ENCODE results near the gene TUBB3. TPM values are rescaled to one million over a fixed set of nuclear protein-coding genes. Genes with fewer than 3 reads are reported as not detected.

TUBB3 gene
- total and polyA plus RNA-seq, 2 donors (not counting 1 experiment from before 2014, with no cell fraction given), result 0.34 to 4.4 TPM

DNA sequence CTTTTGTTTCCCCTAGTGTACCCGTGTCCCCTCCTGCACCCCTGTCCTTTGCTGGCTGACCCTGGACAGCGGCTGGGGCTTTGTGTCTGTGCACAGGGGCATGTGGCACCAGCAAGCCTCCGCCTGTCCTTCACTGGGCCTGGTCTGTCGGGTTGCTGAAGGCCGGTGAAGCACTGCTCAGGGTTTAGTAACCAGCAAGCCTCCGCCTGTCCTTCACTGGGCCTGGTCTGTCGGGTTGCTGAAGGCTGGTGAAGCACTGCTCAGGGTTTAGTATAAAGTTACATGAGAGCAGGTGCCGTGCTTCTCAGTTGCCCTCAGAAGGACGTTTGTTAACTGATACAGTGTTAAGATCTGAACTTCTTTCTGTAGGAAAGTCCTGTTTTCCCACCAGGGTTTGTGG lies 59.2 kb downstream of the TUBB3 start:
- peaks cover 12 to 73% of the 10 kb centered on the region in 2 experiments for H3K36me3 ChIP-seq (replicated peaks in 1 of 2; ENCODE audit: control extremely low read depth in 1 of 2, control insufficient read depth in 1 of 2, extremely low read depth in 1 of 2, insufficient read depth in 2 of 2, low read length in 1 of 2)
- Mint-ChIP-seq H3K27me3 (no peaks in the 10 kb centered on the region), H3K9me3 (ENCODE audit: insufficient read depth) (no peaks in the 10 kb centered on the region), H3K27ac (no peak overlapping the region), H3K4me3 (no peak overlapping the region), H3K4me1 (peaks cover 15% of the 10 kb centered on the region)
- peaks cover 15 to 22% of the 10 kb centered on the region in 2 donors for H3K4me1 ChIP-seq (ENCODE audit: control insufficient read depth in 2 of 2, insufficient read depth in 2 of 2, low read length in 2 of 2)
- H3K9me3 ChIP-seq (ENCODE audit: control extremely low read depth in 1 of 3, control insufficient read depth in 2 of 3, insufficient read depth in 1 of 3, low read length in 2 of 3), result no peaks in the 10 kb centered on the region
- H3K9ac ChIP-seq (ENCODE audit: low read length), result no peak overlapping the region
- peaks cover 39% of the 10 kb centered on the region for H3K79me2 ChIP-seq (ENCODE audit: control insufficient read depth, insufficient read depth, low read length)
- H4K20me1 ChIP-seq (ENCODE audit: control insufficient read depth, insufficient read depth, low read length, poor library complexity, severe bottlenecking), result peaks cover 25% of the 10 kb centered on the region
- ATAC-seq (ENCODE audit: low read depth) (no peak), DNase-seq (no peak)
- no peak for TF ChIP-seq EZH2 (IDR thresholded peaks at IDR 0.05; ENCODE audit: borderline replicate concordance, insufficient read depth, low read depth, low read length, poor library complexity, severe bottlenecking)
- TF ChIP-seq CTCF (IDR thresholded peaks at IDR 0.05), result no peak
- no peak overlapping the region for H3K4me2 ChIP-seq (replicated peaks; ENCODE audit: low read depth, low read length, poor library complexity, severe bottlenecking)
- H3K27ac ChIP-seq (ENCODE audit: low read length in 2 of 2), result no peak overlapping the region
- POLR2A ChIA-PET, result no interaction called here
- CTCF ChIA-PET, result interaction anchor here (1.0 kb wide), 1 partner anchor 26 kb away, joined by 3 read pairs; no protein-coding TSS in a partner anchor
- no peak overlapping the region for H2AFZ ChIP-seq (ENCODE audit: insufficient read depth, low read depth, low read length, poor library complexity, severe bottlenecking)
- no peaks in the 10 kb centered on the region for H3K27me3 ChIP-seq (replicated peaks in 1 of 4; ENCODE audit: control extremely low read depth in 1 of 4, control insufficient read depth in 3 of 4, insufficient read depth in 4 of 4, low read length in 3 of 4)
- 91% methylated on average over 9 of the region's 9 CpGs for WGBS (ENCODE audit: insufficient coverage)
- intact Hi-C loops (cut with micrococcal nuclease), result no loop called here
- H3K4me3 ChIP-seq (ENCODE audit: control extremely low read depth in 1 of 5, extremely low read depth in 1 of 5, insufficient read depth in 1 of 5, low read depth in 2 of 5, low read length in 4 of 5), result no peak overlapping the region

DNA sequence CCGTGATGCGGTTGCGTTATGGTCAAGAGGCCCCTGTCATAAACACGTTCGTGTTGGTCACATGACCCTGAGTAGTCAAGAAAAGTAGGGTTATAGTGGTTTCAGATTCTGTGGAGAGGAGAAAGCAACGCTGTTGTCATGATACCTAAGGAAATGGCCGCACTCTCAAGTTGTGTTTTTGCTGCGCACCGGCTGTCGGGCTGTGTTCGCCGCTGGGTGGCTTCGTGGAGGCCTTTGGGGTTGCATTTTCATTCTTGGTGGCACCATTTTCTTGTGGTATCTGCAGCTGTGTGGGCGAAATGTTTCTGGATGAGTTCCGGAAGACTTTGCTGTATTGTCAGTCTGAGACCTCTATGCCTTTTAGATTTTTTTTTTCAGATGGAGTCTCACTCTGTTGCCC lies 60.4 kb downstream of the TUBB3 start:
- Mint-ChIP-seq H3K27me3 (no peaks in the 10 kb centered on the region), H3K4me3 (no peak overlapping the region), H3K27ac (no peak overlapping the region), H3K9me3 (ENCODE audit: insufficient read depth) (no peaks in the 10 kb centered on the region), H3K4me1 (peaks cover 15% of the 10 kb centered on the region)
- DNase-seq, result no peak
- no peak for ATAC-seq (ENCODE audit: low read depth)
- no peak overlapping the region for H3K4me3 ChIP-seq (ENCODE audit: control extremely low read depth in 1 of 5, extremely low read depth in 1 of 5, insufficient read depth in 1 of 5, low read depth in 2 of 5, low read length in 4 of 5)
- CTCF ChIA-PET, result no interaction called here
- H3K4me2 ChIP-seq (replicated peaks; ENCODE audit: low read depth, low read length, poor library complexity, severe bottlenecking), result no peak overlapping the region
- peaks cover 15 to 22% of the 10 kb centered on the region in 2 donors for H3K4me1 ChIP-seq (ENCODE audit: control insufficient read depth in 2 of 2, insufficient read depth in 2 of 2, low read length in 2 of 2)
- peaks cover 27% of the 10 kb centered on the region for H3K79me2 ChIP-seq (ENCODE audit: control insufficient read depth, insufficient read depth, low read length)
- H3K36me3 ChIP-seq (replicated peaks in 1 of 2; ENCODE audit: control extremely low read depth in 1 of 2, control insufficient read depth in 1 of 2, extremely low read depth in 1 of 2, insufficient read depth in 2 of 2, low read length in 1 of 2), result peaks cover 12 to 69% of the 10 kb centered on the region in 2 experiments
- peaks cover 13% of the 10 kb centered on the region for H4K20me1 ChIP-seq (ENCODE audit: control insufficient read depth, insufficient read depth, low read length, poor library complexity, severe bottlenecking)
- no peak overlapping the region for H2AFZ ChIP-seq (ENCODE audit: insufficient read depth, low read depth, low read length, poor library complexity, severe bottlenecking)
- intact Hi-C loops (cut with micrococcal nuclease), result no loop called here
- H3K9ac ChIP-seq (ENCODE audit: low read length), result no peak overlapping the region
- no peaks in the 10 kb centered on the region for H3K9me3 ChIP-seq (ENCODE audit: control extremely low read depth in 1 of 3, control insufficient read depth in 2 of 3, insufficient read depth in 1 of 3, low read length in 2 of 3)
- no peak overlapping the region for H3K27ac ChIP-seq (ENCODE audit: low read length in 2 of 2)
- WGBS (ENCODE audit: insufficient coverage), result 93% methylated on average over 15 of the region's 15 CpGs
- TF ChIP-seq CTCF (IDR thresholded peaks at IDR 0.05) (no peak), EZH2 (IDR thresholded peaks at IDR 0.05; ENCODE audit: borderline replicate concordance, insufficient read depth, low read depth, low read length, poor library complexity, severe bottlenecking) (no peak)
- no peaks in the 10 kb centered on the region for H3K27me3 ChIP-seq (replicated peaks in 1 of 4; ENCODE audit: control extremely low read depth in 1 of 4, control insufficient read depth in 3 of 4, insufficient read depth in 4 of 4, low read length in 3 of 4)
- POLR2A ChIA-PET, result no interaction called here

All from B cell (primary cell).